ENCODE measurements around the gene FAM174B. TPM values are rescaled to one million over a fixed set of nuclear protein-coding genes. Genes with fewer than 3 reads are reported as not detected.

Gene FAM174B
- total RNA-seq, 1 experiment from 2014 or later, result 0.30 TPM

GRCh38 chr15:92650966-92651365 is 4.6 kb downstream of the FAM174B start:
- no peak overlapping the region for H3K27ac ChIP-seq (ENCODE audit: low read depth, low read length)
- ChIA-PET CTCF (no interaction called here), POLR2A (no interaction called here), RAD21 (ENCODE audit: low non-redundant PET in 1 of 2, low total read pairs in 2 of 2, uncharacterized antibody in 2 of 2, unreplicated experiment in 2 of 2) (no interaction called here)
- ATAC-seq, result no peak
- no peak overlapping the region for H3K4me2 ChIP-seq (ENCODE audit: low read length)
- intact Hi-C loops (cut with micrococcal nuclease), result no loop called here
- H3K79me2 ChIP-seq (ENCODE audit: insufficient read depth, low read length), result no peaks in the 10 kb centered on the region
- H3K36me3 ChIP-seq (ENCODE audit: control insufficient read depth in 1 of 2, insufficient read depth in 2 of 2, low read length in 2 of 2), result no peaks in the 10 kb centered on the region
- H3K27me3 ChIP-seq (ENCODE audit: insufficient read depth, low read length), result no peaks in the 10 kb centered on the region; the same call in 1 of the 2 replicates
- no peaks in the 10 kb centered on the region for H3K9me3 ChIP-seq (ENCODE audit: control insufficient read depth in 1 of 2, insufficient read depth in 1 of 2, low read depth in 1 of 2, low read length in 2 of 2)
- no peaks in the 10 kb centered on the region for H4K20me1 ChIP-seq (ENCODE audit: insufficient read depth)
- no TSS peak for BruUV-seq (replicated peaks)
- DNase-seq (ENCODE audit: low read depth, low spot score), result no peak
- no peak overlapping the region for H2AFZ ChIP-seq (ENCODE audit: low read depth, low read length, poor library complexity, severe bottlenecking)
- H3K4me1 ChIP-seq (ENCODE audit: control insufficient read depth in 1 of 2, insufficient read depth in 2 of 2, low read length in 2 of 2), result no peaks in the 10 kb centered on the region
- TF ChIP-seq POLR2AphosphoS5 (IDR thresholded peaks at IDR 0.05; ENCODE audit: low read depth, low read length) (no peak), JUND (IDR thresholded peaks at IDR 0.05) (no peak), SRF (IDR thresholded peaks at IDR 0.05; ENCODE audit: low read depth) (no peak)
- H3K9ac ChIP-seq (ENCODE audit: low read length), result no peak overlapping the region
- no peak overlapping the region for H3K4me3 ChIP-seq (replicated peaks in 1 of 2; ENCODE audit: low read depth in 1 of 2, low read length in 2 of 2)
- no peaks in the 10 kb centered on the region for H3K9me2 ChIP-seq (ENCODE audit: insufficient read depth)

- H3K4me1 ChIP-seq (ENCODE audit: control insufficient read depth in 1 of 2, insufficient read depth in 2 of 2, low read length in 2 of 2), result no peaks in the 10 kb centered on the region
- TF ChIP-seq ZNF274 (IDR thresholded peaks at IDR 0.05; ENCODE audit: low read depth, low read length), result no peak
- TF ChIP-seq ELF1 (IDR thresholded peaks at IDR 0.05; ENCODE audit: borderline replicate concordance, low read depth), result no peak
- no peak for TF ChIP-seq CTCF (IDR thresholded peaks at IDR 0.05 in 2 of 3, conservative IDR thresholded peaks at IDR 0.05 in 1 of 3; ENCODE audit: borderline replicate concordance in 1 of 3, insufficient read depth in 1 of 3, low read depth in 2 of 3, low read length in 2 of 3)
- no peak for TF ChIP-seq FOSL1 (IDR thresholded peaks at IDR 0.05; ENCODE audit: low read depth)
- no peak for TF ChIP-seq MAX (IDR thresholded peaks at IDR 0.05)
- no peak for TF ChIP-seq ZFX (IDR thresholded peaks at IDR 0.05)
- no peak for TF ChIP-seq ZBTB33 (IDR thresholded peaks at IDR 0.05; ENCODE audit: extremely low read depth, insufficient replicate concordance, low read length)
- TF ChIP-seq JUND (IDR thresholded peaks at IDR 0.05), result no peak
- no peak for TF ChIP-seq EGR1 (IDR thresholded peaks at IDR 0.05; ENCODE audit: low read depth)
- TF ChIP-seq POLR2AphosphoS5 (IDR thresholded peaks at IDR 0.05; ENCODE audit: low read depth, low read length), result no peak
- no peak for TF ChIP-seq YY1 (IDR thresholded peaks at IDR 0.05; ENCODE audit: extremely low read depth, insufficient replicate concordance, low read depth, low read length)
- no peak for TF ChIP-seq POLR2A (IDR thresholded peaks at IDR 0.05; ENCODE audit: borderline replicate concordance, extremely low read depth, insufficient read depth, insufficient read length)
- TF ChIP-seq SRF (IDR thresholded peaks at IDR 0.05; ENCODE audit: low read depth), result no peak
- no peak for DNase-seq (ENCODE audit: low read depth, low spot score)
- CTCF ChIA-PET, result no interaction called here
- H3K79me2 ChIP-seq (ENCODE audit: insufficient read depth, low read length), result no peaks in the 10 kb centered on the region
- H2AFZ ChIP-seq (ENCODE audit: low read depth, low read length, poor library complexity, severe bottlenecking), result no peak overlapping the region
- RAD21 ChIA-PET (ENCODE audit: low non-redundant PET in 1 of 2, low total read pairs in 2 of 2, uncharacterized antibody in 2 of 2, unreplicated experiment in 2 of 2), result no interaction called here
- no peak for ATAC-seq
- intact Hi-C loops (cut with micrococcal nuclease), result no loop called here
- H3K4me2 ChIP-seq (ENCODE audit: low read length), result no peak overlapping the region
- no peaks in the 10 kb centered on the region for H3K9me2 ChIP-seq (ENCODE audit: insufficient read depth)
- no peak overlapping the region for H3K4me3 ChIP-seq (replicated peaks in 1 of 2; ENCODE audit: low read depth in 1 of 2, low read length in 2 of 2)
- no peaks in the 10 kb centered on the region for H3K9me3 ChIP-seq (ENCODE audit: control insufficient read depth in 1 of 2, insufficient read depth in 1 of 2, low read depth in 1 of 2, low read length in 2 of 2)
- BruUV-seq (replicated peaks), result no TSS peak
- no peak overlapping the region for H3K27ac ChIP-seq (ENCODE audit: low read depth, low read length)
- H4K20me1 ChIP-seq (ENCODE audit: insufficient read depth), result no peaks in the 10 kb centered on the region
- no peaks in the 10 kb centered on the region; the same call in 1 of the 2 replicates for H3K27me3 ChIP-seq (ENCODE audit: insufficient read depth, low read length)
- no peaks in the 10 kb centered on the region for H3K36me3 ChIP-seq (ENCODE audit: control insufficient read depth in 1 of 2, insufficient read depth in 2 of 2, low read length in 2 of 2)
- POLR2A ChIA-PET, result no interaction called here
- no peak overlapping the region for H3K9ac ChIP-seq (ENCODE audit: low read length)
These were observed 5.3 kb downstream of the FAM174B start for GRCh38 chr15:92650256-92650655.

Measured in HCT116 (cell line).